GM23338 (cell line): Measurements from ENCODE around the gene PLAC8L1. TPM values are rescaled to one million over a fixed set of nuclear protein-coding genes. Genes with fewer than 3 reads are reported as not detected.

Source experiments
- ATAC-seq: fragments of 200-7000 bp; cut with Tn5 transposase; 3 replicates; pipeline ENCODE4 v1.9.1; 2020
- DNase-seq: peaks from one replicate; pipeline ENCODE4 v3.0.0-alpha.2; 2015; ENCODE audit warnings: low spot score
- H2AFZ ChIP-seq: fragments of 200-600 bp; sonication (generic); 2 replicates; pipeline ENCODE4 v1.8.0; 2016; ENCODE audit warnings: antibody characterized with exemption, mild to moderate bottlenecking, moderate library complexity
- H3F3A ChIP-seq: fragments of 200-600 bp; sonication (generic); replicated peaks from 2 replicates; pipeline ENCODE4 v1.8.0; 2017; ENCODE audit warnings: antibody characterized with exemption, mixed run types, low read depth
- H3K27ac ChIP-seq: fragments of 200-600 bp; sonication (generic); 2 replicates; pipeline ENCODE4 v1.6.1; 2016; ENCODE audit warnings: low read depth
- H3K27me3 ChIP-seq: fragments of 200-600 bp; sonication (generic); 2 replicates; pipeline ENCODE4 v1.8.0; 2016; ENCODE audit warnings: mild to moderate bottlenecking, mixed run types, moderate library complexity; ENCODE audit not compliant: insufficient read depth
- H3K36me3 ChIP-seq: fragments of 200-600 bp; sonication (generic); 2 replicates; pipeline ENCODE4 v1.8.0; 2016; ENCODE audit warnings: mild to moderate bottlenecking; ENCODE audit not compliant: insufficient read depth
- H3K4me1 ChIP-seq: fragments of 200-600 bp; sonication (generic); 2 replicates; pipeline ENCODE4 v1.8.0; 2016; ENCODE audit warnings: mild to moderate bottlenecking, moderate library complexity; ENCODE audit not compliant: insufficient read depth
- H3K4me2 ChIP-seq: fragments of 200-600 bp; sonication (generic); 2 replicates; pipeline ENCODE4 v1.7.1; 2017; ENCODE audit warnings: mixed run types
- H3K4me3 ChIP-seq: fragments of 200-600 bp; sonication (generic); 2 replicates; pipeline ENCODE4 v1.6.1; 2016; ENCODE audit warnings: mixed run types
- H3K79me2 ChIP-seq: fragments of 200-600 bp; sonication (generic); replicated peaks from 2 replicates; pipeline ENCODE4 v1.8.0; 2017; ENCODE audit warnings: mild to moderate bottlenecking; ENCODE audit not compliant: insufficient read depth
- H3K9me2 ChIP-seq: fragments of 200-600 bp; sonication (generic); 2 replicates; pipeline ENCODE4 v1.8.0; 2017; ENCODE audit not compliant: insufficient read depth
- H4K20me1 ChIP-seq: fragments of 200-600 bp; sonication (generic); replicated peaks from 2 replicates; pipeline ENCODE4 v1.8.0; 2017; ENCODE audit warnings: mild to moderate bottlenecking; ENCODE audit not compliant: insufficient read depth
- H3K27ac Mint-ChIP-seq: 2 replicates; pipeline ENCODE4 v1.8.0; 2020; ENCODE audit warnings: inconsistent platforms, mild to moderate bottlenecking, moderate library complexity, mixed read lengths
- H3K27me3 Mint-ChIP-seq: 3 replicates; pipeline ENCODE4 v1.8.0; 2022; ENCODE audit warnings: low read depth, mild to moderate bottlenecking, moderate library complexity, mixed read lengths, inconsistent platforms; ENCODE audit not compliant: insufficient read depth, poor library complexity
- H3K36me3 Mint-ChIP-seq: 3 replicates; pipeline ENCODE4 v1.8.0; 2021; ENCODE audit warnings: low read depth, mild to moderate bottlenecking, inconsistent platforms, moderate library complexity, mixed read lengths
- H3K4me1 Mint-ChIP-seq: 3 replicates; pipeline ENCODE4 v1.8.0; 2020; ENCODE audit warnings: mild to moderate bottlenecking, inconsistent platforms, mixed read lengths
- H3K4me3 Mint-ChIP-seq: 3 replicates; pipeline ENCODE4 v1.8.0; 2021; ENCODE audit warnings: moderate library complexity, mild to moderate bottlenecking, inconsistent platforms, mixed read lengths
- H3K9me3 Mint-ChIP-seq: 3 replicates; pipeline ENCODE4 v1.8.0; 2020; ENCODE audit warnings: moderate library complexity, mild to moderate bottlenecking, inconsistent platforms, mixed read lengths
- CTCF ChIP-seq, 2 experiments: fragments of 200-600 bp in 1 of 2; sonication (generic) in 1 of 2; conservative IDR thresholded peaks; 2 replicates each; pipeline versions ENCODE4 v1.5.1 to v1.6.1; 2016 to 2017; ENCODE audit warnings: antibody characterized with exemption in 2 of 2, low read depth in 2 of 2, mild to moderate bottlenecking in 2 of 2, moderate library complexity in 1 of 2
- ETS1 ChIP-seq: IDR thresholded peaks from 2 replicates; pipeline ENCODE4 v1.6.1; 2016; ENCODE audit warnings: antibody characterized with exemption
- EZH2 ChIP-seq: fragments of 200-600 bp; sonication (generic); IDR thresholded peaks from one replicate; pipeline ENCODE4 v1.8.0; 2017; ENCODE audit warnings: antibody characterized with exemption, mild to moderate bottlenecking, low read depth; ENCODE audit not compliant: unreplicated experiment
- EZH2phosphoT487 ChIP-seq: fragments of 200-600 bp; sonication (generic); IDR thresholded peaks from one replicate; pipeline ENCODE4 v1.8.1; 2018; ENCODE audit warnings: antibody characterized with exemption; ENCODE audit not compliant: unreplicated experiment
- JUNB ChIP-seq: IDR thresholded peaks from one replicate; pipeline ENCODE4 v1.6.1; 2016; ENCODE audit warnings: antibody characterized with exemption; ENCODE audit not compliant: unreplicated experiment
- NANOG ChIP-seq: IDR thresholded peaks from 2 replicates; pipeline ENCODE4 v1.6.1; 2016; ENCODE audit warnings: antibody characterized with exemption, borderline replicate concordance
- POLR2AphosphoS5 ChIP-seq: IDR thresholded peaks from 2 replicates; pipeline ENCODE4 v1.6.1; 2016; ENCODE audit warnings: antibody characterized with exemption, low read depth
- REST ChIP-seq: IDR thresholded peaks from one replicate; pipeline ENCODE4 v1.6.1; 2018; ENCODE audit warnings: antibody characterized with exemption; ENCODE audit not compliant: unreplicated experiment
- STAT1 ChIP-seq: IDR thresholded peaks from one replicate; pipeline ENCODE4 v1.6.1; 2016; ENCODE audit warnings: antibody characterized with exemption; ENCODE audit not compliant: unreplicated experiment
- ZNF114 ChIP-seq: fragments of 250-450 bp; sonication (Bioruptor Pico); IDR thresholded peaks from 2 replicates; pipeline ENCODE4 v1.5.0; 2020; ENCODE audit warnings: mild to moderate bottlenecking, moderate library complexity
- ZNF331 ChIP-seq: fragments of 250-450 bp; sonication (Bioruptor Pico); IDR thresholded peaks from 2 replicates; pipeline ENCODE4 v1.5.0; 2020; ENCODE audit warnings: low read depth, mild to moderate bottlenecking, moderate library complexity
- polyA plus RNA-seq: library from polyadenylated mRNA; unstranded; fragments of >200 nt; fragmentation: Nextera tagmentation; extraction: Ambion mirVana; gene quantifications from 2 replicates; pipeline ENCODE4 v1.2.1, GENCODE V29; 2016
- total RNA-seq: library from RNA; depleted of rRNA; stranded (reverse); fragments of >200 nt; shearing (Covaris generic); gene quantifications from 2 replicates; pipeline ENCODE4 v1.2.3, GENCODE V29; 2014

Gene PLAC8L1
- total and polyA plus RNA-seq, 2 experiments from 2014 or later: 2.0 TPM; not detected in 1

DNA sequence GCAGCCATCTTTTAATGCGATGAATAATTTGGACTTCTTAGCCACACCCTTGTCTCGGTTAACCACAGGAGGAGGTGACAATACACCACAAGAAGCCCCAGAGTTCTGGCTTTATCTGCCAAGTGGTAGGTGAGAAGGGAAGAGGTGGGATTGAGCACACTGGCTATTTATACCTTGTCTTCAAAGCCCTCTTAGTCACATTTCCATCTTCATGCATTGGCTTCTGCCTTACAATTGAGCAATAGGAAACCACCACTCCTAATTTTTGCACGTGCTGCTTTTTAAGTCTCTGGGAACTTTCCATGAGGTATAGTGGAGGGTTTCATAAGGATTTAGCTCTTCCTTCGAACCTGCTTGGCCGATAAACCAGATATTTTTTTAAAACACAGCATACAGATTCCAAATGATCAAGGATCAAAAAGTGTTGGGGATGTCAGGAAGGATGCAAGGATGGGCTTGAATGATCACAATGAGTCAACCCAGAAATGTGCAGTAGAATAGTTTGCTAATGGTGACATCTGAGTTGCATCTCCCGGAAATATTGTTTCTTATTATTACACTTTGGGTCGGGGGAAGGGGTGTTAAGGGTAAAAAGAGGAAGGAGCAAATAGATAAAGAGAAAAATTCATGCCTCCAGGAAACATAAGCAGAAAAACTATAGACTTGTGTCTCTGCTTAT, 25.5 kb downstream of the PLAC8L1 start:
- ATAC-seq (no peak), DNase-seq (no peak)
- H3K9me2 ChIP-seq: peaks cover 5% of the 10 kb centered on the region; the same call in 1 of the 2 replicates
- peak overlapping the region; percentile 25; the same call in 1 of the 2 replicates for H3K4me2 ChIP-seq
- TF ChIP-seq EZH2 (no peak), STAT1 (no peak), NANOG (no peak), JUNB (no peak), ZNF114 (CRISPR knock-in tag) (no peak), CTCF (conservative IDR thresholded peaks at IDR 0.05; ENCODE audit: low read depth in 2 of 2) (no peak), REST (no peak), POLR2AphosphoS5 (no peak), ETS1 (no peak), EZH2phosphoT487 (no peak), ZNF331 (CRISPR knock-in tag) (no peak)
- Mint-ChIP-seq H3K27ac (no peak overlapping the region), H3K4me3 (no peak overlapping the region), H3K27me3 (peaks cover 11% of the 10 kb centered on the region), H3K4me1 (peaks cover 43% of the 10 kb centered on the region), H3K9me3 (no peaks in the 10 kb centered on the region), H3K36me3 (no peaks in the 10 kb centered on the region)
- H3K27ac ChIP-seq: no peak overlapping the region
- H2AFZ ChIP-seq: peak overlapping the region; percentile 12; the same call in 1 of the 2 replicates
- no peak overlapping the region for H3K4me3 ChIP-seq
- H3K79me2 ChIP-seq: no peaks in the 10 kb centered on the region
- no peaks in the 10 kb centered on the region for H4K20me1 ChIP-seq
- H3K27me3 ChIP-seq: peaks cover 5% of the 10 kb centered on the region; the same call in 1 of the 2 replicates
- H3F3A ChIP-seq: peaks cover 6% of the 10 kb centered on the region; the same call in 1 of the 2 replicates
- H3K4me1 ChIP-seq: peaks cover 54% of the 10 kb centered on the region
- H3K36me3 ChIP-seq: no peaks in the 10 kb centered on the region
